ENCODE results near the gene LIMA1. TPM values are rescaled to one million over a fixed set of nuclear protein-coding genes. Genes with fewer than 3 reads are reported as not detected.

LIMA1 gene
- 62.8 TPM for total RNA-seq

GRCh38 chr12:50283229-50283923, at the start of gene LIMA1:
Gene LIMA1, minus strand, starts transcription at chr12:50283520. Its CDS starts 34,769 bp downstream, at chr12:50248751.

DNA sequence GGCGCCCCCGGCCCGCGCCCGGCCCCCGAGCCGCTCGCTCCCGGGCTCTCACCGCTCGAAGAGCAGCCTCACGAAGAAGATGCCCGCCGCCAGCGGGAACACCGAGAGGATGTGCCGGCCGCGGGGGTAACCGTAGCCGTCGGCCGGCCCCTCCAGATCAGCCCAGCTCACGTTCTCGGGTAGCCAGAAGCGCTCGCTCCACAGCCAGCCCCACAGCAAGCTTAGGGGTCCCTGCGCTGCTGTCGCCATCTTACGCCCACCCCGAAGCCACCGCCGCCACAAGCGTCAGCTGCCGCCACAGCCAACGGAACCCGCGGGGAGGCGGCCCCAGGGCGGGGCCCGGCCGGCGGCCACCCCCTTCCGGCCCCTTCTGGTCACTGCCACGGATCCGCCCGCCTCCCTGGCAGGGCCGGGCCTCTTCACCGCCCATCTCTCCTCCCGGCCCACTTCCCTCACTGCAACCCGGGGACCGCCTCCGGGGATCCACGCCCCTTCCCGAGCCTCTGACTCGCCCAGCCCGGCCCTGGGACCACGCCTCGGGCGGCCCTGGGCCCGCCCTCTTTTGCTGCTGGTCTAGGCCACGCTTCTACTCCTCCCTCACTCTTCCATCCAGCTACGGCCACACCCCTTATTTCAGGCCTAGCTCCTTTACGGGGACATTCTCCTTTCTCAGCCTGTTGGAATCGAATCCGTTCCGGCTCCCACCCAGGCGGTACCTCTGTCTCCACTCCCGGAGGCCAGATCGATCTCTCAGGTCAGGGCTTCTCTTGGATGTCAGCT, 116.1 kb downstream of the LIMA1 start, which contains the start of gene CERS5:
Gene CERS5 (minus strand): TSS at position 321 of the 780 bp plus-strand sequence. CDS start 72 bp downstream, at position 249.

Small RNAs within 50 kb of the gene (small RNA-seq; reads per million reads assigned to genes)
- gene MIR1293 (ENCODE audit: low replicate concordance): not detected
- not detected for gene RNU6-1093P (ENCODE audit: low replicate concordance)

Other genes starting within 250 kb of the LIMA1 start
- gene ASIC1, start 225.9 kb downstream of the LIMA1 start, total RNA-seq: 3.9 TPM
- gene SMARCD1, start 198.2 kb downstream of the LIMA1 start, total RNA-seq: 110 TPM
- gene GPD1, start 179.5 kb downstream of the LIMA1 start, total RNA-seq: 60.8 TPM
- 48.9 TPM for gene COX14, start 171.3 kb downstream of the LIMA1 start, total RNA-seq
- 54.6 TPM for gene CERS5, start 116.2 kb downstream of the LIMA1 start, total RNA-seq
- not detected for gene FAM186A, start 113.1 kb upstream of the LIMA1 start, total RNA-seq
- gene LARP4, start 117.4 kb upstream of the LIMA1 start, total RNA-seq: 46.8 TPM
- gene DIP2B, start 221.5 kb upstream of the LIMA1 start, total RNA-seq: 42.4 TPM